Ovary (tissue), 9 donors: ENCODE results near the gene DDX28. TPM values are rescaled to one million over a fixed set of nuclear protein-coding genes. Genes with fewer than 3 reads are reported as not detected.
A peak's percentile ranks its signal among the peaks of the same experiment; 100 is the strongest.

Experiments used
- DNase-seq, 5 donors: peaks; one replicate each; pipeline ENCODE4 v3.0.0-alpha.2; 2019 to 2020
- H3K27ac ChIP-seq, 2 donors: fragments of 200-600 bp; one replicate each; pipeline versions ENCODE4 v1.5.1 to v1.8.0; 2019 to 2022
- H3K27me3 ChIP-seq: fragments of 200-600 bp; one replicate; pipeline ENCODE4 v1.8.0; 2022
- H3K36me3 ChIP-seq: fragments of 200-600 bp; sonication (generic); one replicate; pipeline ENCODE4 v1.5.1; 2019
- H3K4me1 ChIP-seq: one replicate; pipeline ENCODE4 v1.8.1; 2013; ENCODE audit warnings: mild to moderate bottlenecking, moderate library complexity; ENCODE audit not compliant: insufficient read depth
- H3K4me3 ChIP-seq: fragments of 200-600 bp; sonication (generic); one replicate; pipeline ENCODE4 v1.5.1; 2017
- H3K9me3 ChIP-seq, 2 donors: fragments of 200-600 bp in 1 of 2; sonication (generic) in 1 of 2; one replicate each; pipeline versions ENCODE4 v1.5.1 to v1.8.1; 2013 to 2019; ENCODE audit warnings: mild to moderate bottlenecking in 1 of 2, moderate library complexity in 1 of 2
- EP300 ChIP-seq: sonication (generic); formaldehyde crosslinking; IDR thresholded peaks from one replicate; pipeline ENCODE4 v1.6.1; 2017; ENCODE audit warnings: antibody characterized with exemption
- POLR2A ChIP-seq: fragments of 450-650 bp; IDR thresholded peaks from one replicate; pipeline ENCODE4 v1.6.1; 2017; ENCODE audit warnings: antibody characterized with exemption, mild to moderate bottlenecking, moderate library complexity
- WGBS, 3 donors: extraction: QIAGEN DNeasy Blood & Tissue Kit in 1 of 3; methylation state at CpG; one replicate each; pipeline versions ENCODE4 v1.1.5 to v1.1.7; 2013 to 2017; 5-methylcytosine and 5-hydroxymethylcytosine counted together
- intact Hi-C, 4 donors: fragments of 100-400 bp; cut with DNase I; formaldehyde crosslinking; loops; one replicate each; pipeline versions ENCODE4 v1.11.0 to v1.15.1; 2022 to 2023
- polyA plus RNA-seq, 2 donors: library from polyadenylated mRNA; stranded (reverse); fragments of 200-250 nt in 1 of 2; fragments of 350-450 nt in 1 of 2; fragmentation: Illumina TruSeq in 1 of 2; extraction: RNeasy Lipid Tissue Mini Kit (QIAGEN cat#74804) in 1 of 2; gene quantifications; one replicate each; pipeline ENCODE4 v1.2.3, GENCODE V29; 2013 to 2014
- total RNA-seq, 7 donors: library from RNA; depleted of rRNA in 2 of 7; stranded (reverse); fragments of >200 nt in 2 of 7; fragmentation: NEBNext Ultra II Directional in 3 of 7; extraction: Animal tissue kit (Norgen Biotek cat#: 25700) in 3 of 7; gene quantifications; one replicate each; pipeline versions ENCODE4 v1.1.0 to v1.2.4, GENCODE V29; 2016 to 2023
- TF ChIP-seq, protein P1 (sequence below), 3 donors: fragments of 450-650 bp in 2 of 3; fragments of 200-600 bp in 1 of 3; IDR thresholded peaks; one replicate each; pipeline versions ENCODE4 v1.5.1 to v1.8.0; 2016 to 2022; ENCODE audit warnings: antibody characterized with exemption in 3 of 3, mild to moderate bottlenecking in 1 of 3
- donor health status: DM: no; HTN: no; CAD: no; lungs with moderate emphysema.
- donor health status: DM: no; HTN: no; CAD: no.
- donor health status: Bipolar disorder and iron deficiency.
- donor health status: DM: yes; HTN: yes; CAD: no.
- donor health status: DM: no; HTN: no; CAD: no.
- donor health status: DM: yes; HTN: yes; CAD: no.

Gene DDX28
- total and polyA plus RNA-seq, 9 donors: 6.8 to 14.0 (median 9.3) TPM

DNA sequence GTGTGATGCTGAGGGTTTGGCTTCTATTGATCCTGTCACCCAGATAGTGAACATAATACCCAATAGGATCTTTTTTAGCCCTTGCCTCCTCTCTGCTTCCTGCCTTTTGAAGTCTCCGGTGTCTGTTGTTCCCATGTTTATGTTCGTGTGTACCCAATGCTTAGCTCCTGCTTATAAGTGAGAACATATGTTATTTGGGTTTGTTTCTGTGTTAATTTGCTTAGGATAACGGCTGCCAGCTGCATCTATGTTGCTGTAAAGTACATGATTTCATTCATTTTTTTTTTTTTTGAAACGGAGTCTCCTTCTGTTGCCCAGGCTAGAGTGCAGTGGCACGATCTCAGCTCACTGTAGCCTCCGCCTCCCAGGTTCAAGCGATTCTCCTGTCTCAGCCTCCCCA, 23.1 kb upstream of the DDX28 start:
- no peaks in the 10 kb centered on the region for H3K36me3 ChIP-seq
- 64 to 77% (median 75%) methylated on average over 7 of the region's 7 CpGs for WGBS, 3 donors
- H3K4me3 ChIP-seq: no peak overlapping the region
- TF ChIP-seq EP300 (no peak), POLR2A (no peak)
- TF ChIP-seq, protein P1, sequence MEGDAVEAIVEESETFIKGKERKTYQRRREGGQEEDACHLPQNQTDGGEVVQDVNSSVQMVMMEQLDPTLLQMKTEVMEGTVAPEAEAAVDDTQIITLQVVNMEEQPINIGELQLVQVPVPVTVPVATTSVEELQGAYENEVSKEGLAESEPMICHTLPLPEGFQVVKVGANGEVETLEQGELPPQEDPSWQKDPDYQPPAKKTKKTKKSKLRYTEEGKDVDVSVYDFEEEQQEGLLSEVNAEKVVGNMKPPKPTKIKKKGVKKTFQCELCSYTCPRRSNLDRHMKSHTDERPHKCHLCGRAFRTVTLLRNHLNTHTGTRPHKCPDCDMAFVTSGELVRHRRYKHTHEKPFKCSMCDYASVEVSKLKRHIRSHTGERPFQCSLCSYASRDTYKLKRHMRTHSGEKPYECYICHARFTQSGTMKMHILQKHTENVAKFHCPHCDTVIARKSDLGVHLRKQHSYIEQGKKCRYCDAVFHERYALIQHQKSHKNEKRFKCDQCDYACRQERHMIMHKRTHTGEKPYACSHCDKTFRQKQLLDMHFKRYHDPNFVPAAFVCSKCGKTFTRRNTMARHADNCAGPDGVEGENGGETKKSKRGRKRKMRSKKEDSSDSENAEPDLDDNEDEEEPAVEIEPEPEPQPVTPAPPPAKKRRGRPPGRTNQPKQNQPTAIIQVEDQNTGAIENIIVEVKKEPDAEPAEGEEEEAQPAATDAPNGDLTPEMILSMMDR (IDR thresholded peaks at IDR 0.05): no peak
- no peaks in the 10 kb centered on the region for H3K4me1 ChIP-seq
- no peak overlapping the region for H3K27ac ChIP-seq
- no peaks in the 10 kb centered on the region for H3K27me3 ChIP-seq
- H3K9me3 ChIP-seq: no peaks in the 10 kb centered on the region
- intact Hi-C loops: no loop called here
- peak in 1 of 5 donors; percentile 4 for DNase-seq

DNA sequence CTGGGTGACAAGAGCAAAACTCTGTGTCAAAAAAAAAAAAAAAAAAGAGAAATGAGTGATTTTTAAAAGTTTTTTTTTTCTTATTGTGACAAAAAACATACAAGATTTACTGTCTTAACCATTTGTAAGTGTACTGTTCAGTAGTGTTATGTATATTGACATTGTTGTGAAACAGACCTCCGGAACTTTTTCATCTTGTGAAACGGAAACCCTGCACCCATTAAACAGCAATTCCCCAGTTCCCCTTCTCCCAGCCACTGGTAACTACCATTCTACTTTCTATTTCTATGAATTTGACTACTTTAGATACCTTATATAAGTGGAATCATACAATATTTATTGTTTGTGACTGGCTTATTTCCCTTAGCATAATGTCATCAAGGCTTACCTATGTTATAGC, 18.8 kb upstream of the DDX28 start:
- Histone ChIP-seq H3K36me3 (no peaks in the 10 kb centered on the region), H3K27ac (no peak overlapping the region), H3K9me3 (no peaks in the 10 kb centered on the region), H3K4me1 (no peaks in the 10 kb centered on the region), H3K4me3 (no peak overlapping the region), H3K27me3 (no peaks in the 10 kb centered on the region)
- TF ChIP-seq POLR2A: no peak
- no peak for TF ChIP-seq EP300
- TF ChIP-seq, protein P1 (IDR thresholded peaks at IDR 0.05): no peak
- intact Hi-C loops: loop anchor here in 2 of 4 donors (5.0 kb wide), 2 partner anchors 49 to 224 kb away; no protein-coding TSS in a partner anchor
- 88 to 98% (median 95%) methylated on average over 2 of the region's 2 CpGs for WGBS, 3 donors
- DNase-seq: no peak

DNA sequence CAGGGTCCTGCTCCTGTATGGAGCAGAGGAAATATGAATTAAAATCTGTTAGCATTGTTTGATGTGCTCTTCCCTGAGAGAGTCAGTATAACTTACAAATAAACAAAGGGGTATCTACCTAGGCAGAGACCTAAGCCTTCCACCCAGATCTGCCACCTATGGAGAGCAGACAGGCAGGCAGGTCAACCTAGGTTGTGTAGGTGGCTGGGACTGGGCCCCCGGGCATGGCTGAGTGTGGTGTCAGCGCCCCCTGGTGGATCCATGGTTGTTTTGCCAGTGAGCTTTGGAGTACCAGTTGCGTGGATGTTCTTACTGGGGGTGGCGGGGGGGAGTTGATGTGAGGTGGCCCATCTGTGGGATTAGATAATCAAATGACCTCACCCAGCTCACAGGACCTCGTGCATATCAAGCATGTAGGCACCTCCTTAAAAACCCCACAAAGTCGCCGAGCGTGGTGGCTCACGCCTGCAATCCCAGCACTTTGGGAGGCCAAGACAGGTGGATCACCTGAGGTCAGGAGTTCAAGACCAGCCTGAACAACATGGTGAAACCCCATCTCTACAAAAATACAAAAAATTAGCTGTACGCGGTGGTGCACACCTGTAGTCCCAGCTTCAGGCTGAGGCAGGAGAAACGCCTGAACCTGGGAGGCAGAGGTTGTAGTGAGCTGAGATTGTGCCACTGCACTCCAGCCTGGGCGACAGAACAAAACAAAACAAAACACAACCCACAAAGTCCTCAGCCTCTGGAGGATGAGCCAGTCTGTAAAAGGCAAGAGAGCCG, 17.7 kb upstream of the DDX28 start:
- no peaks in the 10 kb centered on the region for H3K36me3 ChIP-seq
- no peak overlapping the region for H3K4me3 ChIP-seq
- TF ChIP-seq, protein P1 (IDR thresholded peaks at IDR 0.05): peak; percentile 49 to 77 (median 73)
- no peak for TF ChIP-seq EP300
- TF ChIP-seq POLR2A: no peak
- H3K27me3 ChIP-seq: no peaks in the 10 kb centered on the region
- peak; percentile 63 to 84 (median 78) for DNase-seq
- intact Hi-C loops: loop anchor here in 2 of 4 donors (5.0 kb wide), 2 partner anchors 48 to 223 kb away; no protein-coding TSS in a partner anchor
- 63 to 64% (median 63%) methylated on average over 14 of the region's 14 CpGs for whole genome bisulfite sequencing, 3 donors
- H3K27ac ChIP-seq: no peak overlapping the region
- no peaks in the 10 kb centered on the region for H3K9me3 ChIP-seq
- no peaks in the 10 kb centered on the region for H3K4me1 ChIP-seq

DNA sequence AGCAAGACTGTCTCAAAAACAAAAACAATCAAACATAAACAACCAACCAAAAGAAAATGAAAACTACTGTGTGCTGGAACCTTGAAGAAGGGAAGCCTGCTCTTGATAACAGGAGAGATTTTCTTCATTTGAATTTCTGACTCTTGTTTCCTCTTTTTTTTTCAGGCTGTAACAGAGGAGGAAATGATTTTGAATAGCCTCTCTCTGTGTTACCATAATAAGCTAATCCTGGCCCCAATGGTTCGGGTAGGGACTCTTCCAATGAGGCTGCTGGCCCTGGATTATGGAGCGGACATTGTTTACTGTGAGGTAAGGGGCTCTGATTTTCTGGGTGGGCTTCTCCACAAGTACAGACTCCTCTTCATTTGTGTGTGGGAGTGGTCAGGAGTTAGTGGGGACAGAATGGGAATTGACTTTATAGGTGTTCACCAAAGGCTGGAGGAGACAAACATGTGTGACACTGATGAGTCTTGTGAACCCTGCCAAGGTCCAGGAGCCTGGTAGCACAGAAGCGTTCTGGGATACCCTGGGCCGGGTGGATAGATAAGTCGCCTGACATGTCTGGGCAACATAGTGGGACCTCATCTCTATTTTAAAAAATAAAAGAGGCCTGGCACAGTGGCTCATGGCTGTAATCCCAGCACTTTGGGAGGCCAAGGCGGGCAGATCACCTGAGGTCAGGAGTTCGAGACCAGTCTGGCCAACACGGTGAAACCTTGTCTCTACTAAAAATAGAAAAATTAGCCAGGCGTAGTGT, 15.0 kb upstream of the DDX28 start:
- peak in 1 of 5 donors; percentile 13 for DNase-seq
- Histone ChIP-seq H3K9me3 (no peaks in the 10 kb centered on the region), H3K4me3 (no peak overlapping the region), H3K27ac (no peak overlapping the region), H3K36me3 (no peaks in the 10 kb centered on the region), H3K4me1 (no peaks in the 10 kb centered on the region), H3K27me3 (no peaks in the 10 kb centered on the region)
- TF ChIP-seq, protein P1 (IDR thresholded peaks at IDR 0.05): no peak
- TF ChIP-seq EP300: no peak
- TF ChIP-seq POLR2A: no peak
- intact Hi-C loops: loop anchor here in 1 of 4 donors (10.0 kb wide), 1 partner anchor 213 kb away; no protein-coding TSS in a partner anchor
- 90 to 95% (median 92%) methylated on average over 9 of the region's 9 CpGs for WGBS, 3 donors
